Measurements from ENCODE around the gene WASF2.

- peak; percentile 100 for TF ChIP-seq CTCF (IDR thresholded peaks at IDR 0.05)
- TF ChIP-seq CBFB (CRISPR knock-in tag; IDR thresholded peaks at IDR 0.05; ENCODE audit: low read depth): no peak
- TF ChIP-seq CREM (CRISPR knock-in tag; IDR thresholded peaks at IDR 0.05): no peak
- TF ChIP-seq JUN (CRISPR knock-in tag; IDR thresholded peaks at IDR 0.05): no peak
- no peak for TF ChIP-seq RORB (CRISPR knock-in tag; IDR thresholded peaks at IDR 0.05)
These were observed 132.5 kb downstream of the WASF2 start for GRCh38 chr1:27357281-27358037.

All from WTC11 (cell line).